Activated B cell treated with CpG ODN at 0.5 μM for 24 hours (primary cell): ENCODE results near the gene DLX6. TPM values are rescaled to one million over a fixed set of nuclear protein-coding genes. Genes with fewer than 3 reads are reported as not detected.

Source experiments
- ATAC-seq: fragments of 200-7000 bp; cut with Tn5 transposase; one replicate; pipeline ENCODE4 v1.10.0; 2021; ENCODE audit warnings: low read depth, mild to moderate bottlenecking, moderate library complexity
- CTCF ChIA-PET: fragments of 350-600 bp; sonication (Branson Sonifier 250); formaldehyde crosslinking; loops from one replicate; lab custom pipeline; 2021; ENCODE audit warnings: antibody characterized with exemption; lab: Charles Lee
- POLR2A ChIA-PET: fragments of 350-600 bp; sonication (Branson Sonifier 250); formaldehyde crosslinking; loops from one replicate; lab custom pipeline; 2021; ENCODE audit warnings: antibody characterized with exemption; lab: Charles Lee
- DNase-seq: peaks from one replicate; pipeline ENCODE4 v3.0.0; 2022
- H3K27ac Mint-ChIP-seq: one replicate; pipeline ENCODE4 v1.8.0; 2020; ENCODE audit warnings: mixed read lengths
- H3K27me3 Mint-ChIP-seq: one replicate; pipeline ENCODE4 v1.8.0; 2021; ENCODE audit warnings: mixed read lengths
- H3K36me3 Mint-ChIP-seq: one replicate; pipeline ENCODE4 v1.8.0; 2021; ENCODE audit warnings: low read depth, mixed read lengths
- H3K4me1 Mint-ChIP-seq: one replicate; pipeline ENCODE4 v1.8.0; 2021; ENCODE audit warnings: mixed read lengths
- H3K4me3 Mint-ChIP-seq: one replicate; pipeline ENCODE4 v1.8.0; 2020; ENCODE audit warnings: mild to moderate bottlenecking, mixed read lengths
- H3K9me3 Mint-ChIP-seq: one replicate; pipeline ENCODE4 v1.8.0; 2020; ENCODE audit warnings: mixed read lengths
- intact Hi-C: fragments of 100-400 bp; cut with micrococcal nuclease; formaldehyde crosslinking; loops from one replicate; pipeline ENCODE4 v1.15.1; 2024
- total RNA-seq: library from RNA; stranded (reverse); gene quantifications from 2 replicates; pipeline ENCODE4 v1.2.3, GENCODE V29; 2022
- TF ChIP-seq, protein P1 (sequence below): fragments of 200-600 bp; IDR thresholded peaks from one replicate; pipeline ENCODE4 v1.8.0; 2022; ENCODE audit warnings: antibody characterized with exemption, mild to moderate bottlenecking

The DLX6 gene
- total RNA-seq, 1 donor from 2014 or later: not detected

DNA sequence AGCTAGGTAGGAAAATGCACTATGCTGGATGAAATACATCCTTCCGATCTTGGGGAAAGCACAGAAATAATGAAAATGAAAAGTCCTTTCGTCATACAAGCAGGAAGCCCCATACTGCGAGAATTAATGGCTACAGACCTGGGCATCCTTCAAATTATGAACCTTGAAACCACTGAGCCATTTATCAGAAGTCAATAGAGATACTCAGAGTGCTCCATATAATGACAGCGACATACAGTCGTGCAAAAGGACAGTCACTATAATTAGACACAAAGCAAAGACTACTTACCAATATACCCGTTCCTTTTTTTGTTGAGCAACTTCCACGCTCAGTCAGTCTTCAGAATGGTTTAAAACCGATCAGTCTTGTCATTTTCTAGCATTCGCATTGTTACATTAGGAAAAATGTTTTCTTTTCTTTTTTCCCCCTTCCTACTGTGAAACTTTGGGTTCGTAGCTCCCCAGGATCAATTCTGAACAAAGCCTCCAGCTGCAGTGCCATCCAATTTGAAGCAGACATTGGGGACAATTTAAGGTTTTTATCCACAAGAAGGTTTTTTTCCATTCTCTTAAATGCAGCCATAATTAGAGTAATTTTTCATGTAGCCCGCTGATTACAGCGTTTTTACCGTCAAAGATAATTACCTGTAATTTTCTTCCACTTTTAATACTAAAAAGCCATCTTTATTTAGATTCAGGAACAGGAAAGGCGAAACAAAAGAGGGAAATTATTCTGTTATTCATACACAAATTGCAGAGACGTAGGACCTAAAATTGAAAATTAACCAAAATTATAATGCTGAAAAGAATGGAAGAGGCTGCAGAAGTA is 6.4 kb downstream of the DLX6 start:
- POLR2A ChIA-PET: no interaction called here
- Mint-ChIP-seq H3K27ac (no peak overlapping the region), H3K27me3 (peaks cover 72% of the 10 kb centered on the region), H3K4me3 (no peak overlapping the region), H3K4me1 (peaks cover 8% of the 10 kb centered on the region), H3K36me3 (no peaks in the 10 kb centered on the region), H3K9me3 (no peaks in the 10 kb centered on the region)
- intact Hi-C loops: no loop called here
- TF ChIP-seq, protein P1, sequence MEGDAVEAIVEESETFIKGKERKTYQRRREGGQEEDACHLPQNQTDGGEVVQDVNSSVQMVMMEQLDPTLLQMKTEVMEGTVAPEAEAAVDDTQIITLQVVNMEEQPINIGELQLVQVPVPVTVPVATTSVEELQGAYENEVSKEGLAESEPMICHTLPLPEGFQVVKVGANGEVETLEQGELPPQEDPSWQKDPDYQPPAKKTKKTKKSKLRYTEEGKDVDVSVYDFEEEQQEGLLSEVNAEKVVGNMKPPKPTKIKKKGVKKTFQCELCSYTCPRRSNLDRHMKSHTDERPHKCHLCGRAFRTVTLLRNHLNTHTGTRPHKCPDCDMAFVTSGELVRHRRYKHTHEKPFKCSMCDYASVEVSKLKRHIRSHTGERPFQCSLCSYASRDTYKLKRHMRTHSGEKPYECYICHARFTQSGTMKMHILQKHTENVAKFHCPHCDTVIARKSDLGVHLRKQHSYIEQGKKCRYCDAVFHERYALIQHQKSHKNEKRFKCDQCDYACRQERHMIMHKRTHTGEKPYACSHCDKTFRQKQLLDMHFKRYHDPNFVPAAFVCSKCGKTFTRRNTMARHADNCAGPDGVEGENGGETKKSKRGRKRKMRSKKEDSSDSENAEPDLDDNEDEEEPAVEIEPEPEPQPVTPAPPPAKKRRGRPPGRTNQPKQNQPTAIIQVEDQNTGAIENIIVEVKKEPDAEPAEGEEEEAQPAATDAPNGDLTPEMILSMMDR: no peak
- DNase-seq (no peak), ATAC-seq (no peak)
- CTCF ChIA-PET: no interaction called here

DNA sequence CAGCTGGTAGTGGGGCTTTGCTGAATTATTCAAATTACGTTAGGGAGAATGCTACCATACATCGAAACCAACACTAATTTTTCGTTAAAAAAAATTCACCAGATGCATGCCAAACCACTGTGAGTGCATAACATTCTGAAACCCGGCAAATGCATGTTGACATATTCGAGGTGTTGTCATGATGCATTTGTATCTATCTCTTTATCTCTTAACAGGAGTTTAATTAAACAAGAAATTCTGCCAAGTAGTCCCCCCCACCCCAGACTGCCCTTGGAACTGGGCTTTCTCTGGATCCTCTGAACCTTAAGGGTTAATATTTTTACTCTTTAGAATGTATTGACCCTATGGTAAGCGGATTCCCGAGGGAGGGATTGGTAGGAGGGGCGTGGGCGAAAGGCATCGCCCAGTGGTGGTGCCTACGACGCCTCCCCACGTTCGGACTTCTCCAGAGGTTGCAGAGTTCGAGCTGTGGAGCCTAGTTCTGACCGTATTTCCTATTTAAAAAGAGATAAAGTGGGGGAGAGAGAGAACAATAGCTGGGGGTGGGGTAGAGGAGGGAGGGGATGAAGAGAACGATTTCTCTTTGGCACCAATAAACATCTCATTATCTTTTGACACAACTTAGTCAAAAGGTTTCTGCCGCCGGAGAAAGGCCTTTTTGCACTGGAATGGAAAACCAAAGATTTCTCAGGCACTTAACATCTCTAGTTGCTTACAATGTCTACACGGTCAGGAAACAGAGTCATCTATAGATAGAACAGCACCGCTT is 7.2 kb downstream of the DLX6 start:
- DNase-seq: no peak
- ChIA-PET POLR2A (no interaction called here), CTCF (no interaction called here)
- no peak for ATAC-seq
- intact Hi-C loops: no loop called here
- Mint-ChIP-seq H3K4me3 (no peak overlapping the region), H3K27me3 (peaks cover 74% of the 10 kb centered on the region), H3K36me3 (no peaks in the 10 kb centered on the region), H3K27ac (no peak overlapping the region), H3K4me1 (no peaks in the 10 kb centered on the region), H3K9me3 (no peaks in the 10 kb centered on the region)
- TF ChIP-seq, protein P1: no peak

DNA sequence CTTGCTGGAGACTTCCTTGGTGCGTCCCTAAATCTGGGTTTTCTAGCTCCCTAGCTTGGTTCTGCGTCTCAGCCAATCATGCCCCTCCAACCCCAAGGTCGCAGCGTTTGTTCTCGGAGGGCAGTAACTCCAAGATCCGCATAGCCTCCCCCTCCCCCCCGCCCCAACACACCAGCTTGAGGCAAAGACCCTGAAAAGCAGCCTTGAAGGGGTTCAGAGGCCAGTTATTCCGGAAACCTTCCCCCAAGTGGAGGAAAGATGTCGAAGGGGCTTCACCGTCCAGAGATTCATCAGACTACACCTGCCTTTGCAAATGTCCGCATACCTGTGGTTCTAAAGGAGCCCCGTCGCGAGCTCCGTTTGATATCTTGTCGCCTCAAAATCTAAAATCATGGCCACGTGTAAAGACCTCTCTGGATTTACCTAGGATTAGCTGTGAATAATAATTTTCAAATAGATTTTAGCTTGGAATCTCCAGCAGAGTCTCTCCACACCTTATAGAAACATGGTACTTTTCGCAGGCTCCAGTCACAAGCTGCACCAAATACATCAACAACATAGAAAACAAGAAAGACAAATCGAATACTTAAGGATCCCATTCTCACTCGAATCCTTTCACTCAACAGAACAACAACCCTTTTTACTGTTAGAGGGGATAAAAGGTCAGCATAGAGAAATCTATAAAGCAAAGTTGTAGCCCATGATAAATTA is 7.9 kb downstream of the DLX6 start:
- no peak for ATAC-seq
- TF ChIP-seq, protein P1: no peak
- no peak overlapping the region for H3K4me3 Mint-ChIP-seq
- intact Hi-C loops: no loop called here
- CTCF ChIA-PET: no interaction called here
- H3K36me3 Mint-ChIP-seq: no peaks in the 10 kb centered on the region
- no peaks in the 10 kb centered on the region for H3K4me1 Mint-ChIP-seq
- DNase-seq: no peak
- POLR2A ChIA-PET: no interaction called here
- no peaks in the 10 kb centered on the region for H3K9me3 Mint-ChIP-seq
- H3K27me3 Mint-ChIP-seq: peaks cover 74% of the 10 kb centered on the region
- no peak overlapping the region for H3K27ac Mint-ChIP-seq

DNA sequence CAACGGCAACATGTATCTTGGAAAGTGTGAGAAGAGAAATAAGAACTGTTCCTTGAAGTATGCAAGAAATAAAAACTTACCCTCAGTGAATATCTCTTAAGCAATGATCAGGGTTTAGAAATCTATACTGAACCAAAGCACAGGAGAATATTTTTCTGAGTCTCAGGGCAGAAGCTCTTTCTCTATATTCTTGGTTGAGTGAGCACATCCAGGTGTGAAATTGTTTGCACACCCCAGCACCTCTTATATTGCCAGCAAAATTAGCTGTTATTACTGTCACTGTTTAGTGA is 8.4 kb downstream of the DLX6 start:
- peaks cover 76% of the 10 kb centered on the region for H3K27me3 Mint-ChIP-seq
- H3K4me1 Mint-ChIP-seq: no peaks in the 10 kb centered on the region
- ATAC-seq: no peak
- no peak for DNase-seq
- no peaks in the 10 kb centered on the region for H3K9me3 Mint-ChIP-seq
- intact Hi-C loops: no loop called here
- H3K4me3 Mint-ChIP-seq: no peak overlapping the region
- CTCF ChIA-PET: no interaction called here
- no peaks in the 10 kb centered on the region for H3K36me3 Mint-ChIP-seq
- TF ChIP-seq, protein P1: no peak
- no peak overlapping the region for H3K27ac Mint-ChIP-seq
- POLR2A ChIA-PET: no interaction called here

DNA sequence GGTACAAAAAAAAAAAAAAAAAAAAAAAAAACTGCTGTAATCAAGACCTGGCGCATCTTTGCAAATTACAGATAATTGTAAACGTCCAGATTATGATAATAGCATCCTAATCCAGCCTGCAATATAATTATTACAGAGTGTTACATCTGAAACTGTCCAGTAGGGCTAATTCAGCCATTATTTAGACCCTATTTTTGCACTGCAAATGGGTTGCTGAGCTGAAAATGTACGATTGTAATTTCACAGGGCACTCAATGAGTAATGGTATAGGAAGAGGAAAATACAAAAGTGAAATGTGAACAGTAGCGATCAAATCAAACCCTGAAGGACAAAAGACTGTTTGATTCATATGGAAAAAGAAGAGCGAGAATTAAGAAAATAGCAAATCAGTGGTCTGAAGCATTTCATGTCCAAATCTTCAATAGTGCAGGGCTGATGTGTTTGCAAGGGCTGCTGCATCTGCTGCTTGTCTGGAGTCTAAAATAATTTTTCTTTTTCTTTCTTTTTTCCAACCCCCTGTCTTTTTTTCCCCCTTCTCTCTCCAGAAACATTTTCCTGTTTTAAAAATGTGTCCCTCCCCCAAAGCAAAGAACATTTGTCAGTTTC is 8.9 kb downstream of the DLX6 start:
- Mint-ChIP-seq H3K27me3 (peaks cover 81% of the 10 kb centered on the region), H3K27ac (no peak overlapping the region), H3K9me3 (no peaks in the 10 kb centered on the region), H3K4me1 (no peaks in the 10 kb centered on the region), H3K4me3 (no peak overlapping the region), H3K36me3 (no peaks in the 10 kb centered on the region)
- ChIA-PET POLR2A (no interaction called here), CTCF (no interaction called here)
- ATAC-seq (no peak), DNase-seq (no peak)
- intact Hi-C loops: no loop called here
- TF ChIP-seq, protein P1: no peak
